A549 (cell line): ENCODE data around the gene TENT4A.

Experiments used
- BHLHE40 ChIP-seq: IDR thresholded peaks from 2 replicates; pipeline ENCODE4 v1.6.1; 2012; ENCODE audit warnings: low read depth, low read length, inconsistent platforms
- ELK1 ChIP-seq: fragments of 150-350 bp; IDR thresholded peaks from 2 replicates; pipeline ENCODE4 v1.6.1; 2014; ENCODE audit warnings: low read depth, mild to moderate bottlenecking, low read length
- EP300 ChIP-seq, 2 experiments: fragments of >200 bp; sonication (Bioruptor Twin); formaldehyde crosslinking; IDR thresholded peaks; 2 replicates in 1 of 2; 3 replicates in 1 of 2; pipeline ENCODE4 v1.6.1; 2016 to 2017
- MAFK ChIP-seq: fragments of 450-650 bp; IDR thresholded peaks from 2 replicates; pipeline ENCODE4 v1.6.1; 2014; ENCODE audit not compliant: partially characterized antibody
- MAX ChIP-seq: IDR thresholded peaks from 2 replicates; pipeline ENCODE4 v1.6.1; 2012
- MYC ChIP-seq: IDR thresholded peaks from 2 replicates; pipeline ENCODE4 v1.6.1; 2012; ENCODE audit warnings: mild to moderate bottlenecking, inconsistent platforms, low read length, improper control_type of control experiment, borderline replicate concordance
- PBX3 ChIP-seq: IDR thresholded peaks from 2 replicates; pipeline ENCODE4 v1.6.1; 2012
- POLR2A ChIP-seq: IDR thresholded peaks from 2 replicates; pipeline ENCODE4 v1.6.1; 2012; ENCODE audit warnings: mild to moderate bottlenecking, low read length
- RAD21 ChIP-seq, 2 experiments: fragments of >200 bp in 1 of 2; sonication (Bioruptor Twin) in 1 of 2; formaldehyde crosslinking in 1 of 2; IDR thresholded peaks in 1 of 2; conservative IDR thresholded peaks in 1 of 2; 2 replicates in 1 of 2; 3 replicates in 1 of 2; pipeline ENCODE4 v1.6.1; 2012 to 2018; ENCODE audit warnings: inconsistent platforms in 1 of 2
- REST ChIP-seq: fragments of 200-600 bp; sonication (generic); IDR thresholded peaks from 2 replicates; pipeline ENCODE4 v1.6.1; 2016; ENCODE audit warnings: antibody characterized with exemption, mild to moderate bottlenecking, moderate library complexity
- ZFP36 ChIP-seq: fragments of 450-650 bp; IDR thresholded peaks from 2 replicates; pipeline ENCODE4 v1.6.1; 2014; ENCODE audit warnings: borderline replicate concordance; ENCODE audit not compliant: partially characterized antibody
- ZNF302 ChIP-seq: fragments of 250-450 bp; sonication (Bioruptor Pico); IDR thresholded peaks from 2 replicates; pipeline ENCODE4 v1.9.0; 2021; ENCODE audit warnings: inconsistent platforms, mild to moderate bottlenecking, moderate library complexity
- TF ChIP-seq, protein P1 (sequence below): fragments of >200 bp; sonication (Bioruptor Twin); formaldehyde crosslinking; IDR thresholded peaks from 3 replicates; pipeline ENCODE4 v1.5.1; 2016

DNA sequence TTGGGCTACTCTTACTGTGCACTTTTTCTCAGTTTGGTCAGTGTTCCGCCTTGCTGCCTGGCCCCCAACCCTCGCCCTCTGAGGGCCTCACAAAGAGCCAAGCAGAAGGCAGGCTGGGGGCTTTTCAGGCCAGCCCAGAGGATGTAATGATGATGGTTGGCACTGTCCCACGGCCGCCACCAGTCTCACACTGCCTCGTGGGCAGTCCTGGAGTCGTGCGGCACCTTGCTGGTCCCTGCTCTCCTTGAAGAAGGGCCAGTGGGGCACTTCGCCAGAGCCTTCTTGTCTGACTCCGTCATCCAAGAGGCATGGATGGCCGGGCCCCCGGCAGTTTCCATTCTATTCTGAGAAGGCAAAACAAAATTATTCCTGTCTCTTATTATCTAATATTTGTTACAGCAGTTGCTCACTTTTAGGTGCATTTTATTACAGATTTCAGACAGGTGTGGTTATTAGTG is 21.0 kb downstream of the TENT4A start:
- TF ChIP-seq, protein P1, sequence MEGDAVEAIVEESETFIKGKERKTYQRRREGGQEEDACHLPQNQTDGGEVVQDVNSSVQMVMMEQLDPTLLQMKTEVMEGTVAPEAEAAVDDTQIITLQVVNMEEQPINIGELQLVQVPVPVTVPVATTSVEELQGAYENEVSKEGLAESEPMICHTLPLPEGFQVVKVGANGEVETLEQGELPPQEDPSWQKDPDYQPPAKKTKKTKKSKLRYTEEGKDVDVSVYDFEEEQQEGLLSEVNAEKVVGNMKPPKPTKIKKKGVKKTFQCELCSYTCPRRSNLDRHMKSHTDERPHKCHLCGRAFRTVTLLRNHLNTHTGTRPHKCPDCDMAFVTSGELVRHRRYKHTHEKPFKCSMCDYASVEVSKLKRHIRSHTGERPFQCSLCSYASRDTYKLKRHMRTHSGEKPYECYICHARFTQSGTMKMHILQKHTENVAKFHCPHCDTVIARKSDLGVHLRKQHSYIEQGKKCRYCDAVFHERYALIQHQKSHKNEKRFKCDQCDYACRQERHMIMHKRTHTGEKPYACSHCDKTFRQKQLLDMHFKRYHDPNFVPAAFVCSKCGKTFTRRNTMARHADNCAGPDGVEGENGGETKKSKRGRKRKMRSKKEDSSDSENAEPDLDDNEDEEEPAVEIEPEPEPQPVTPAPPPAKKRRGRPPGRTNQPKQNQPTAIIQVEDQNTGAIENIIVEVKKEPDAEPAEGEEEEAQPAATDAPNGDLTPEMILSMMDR = no peak
- TF ChIP-seq MAFK = no peak
- TF ChIP-seq REST = no peak
- TF ChIP-seq MAX = no peak
- TF ChIP-seq EP300 (IDR thresholded peaks at IDR 0.05) = no peak
- TF ChIP-seq ELK1 = no peak
- TF ChIP-seq ZNF302 (CRISPR knock-in tag) = no peak
- no peak for TF ChIP-seq POLR2A
- TF ChIP-seq MYC = no peak
- TF ChIP-seq RAD21 (conservative IDR thresholded peaks at IDR 0.05 in 1 of 2, IDR thresholded peaks at IDR 0.05 in 1 of 2) = no peak
- no peak for TF ChIP-seq PBX3
- no peak for TF ChIP-seq ZFP36
- no peak for TF ChIP-seq BHLHE40
